PC-3 (cell line): Measurements from ENCODE around the gene DAP3. TPM values are rescaled to one million over a fixed set of nuclear protein-coding genes. Genes with fewer than 3 reads are reported as not detected.

Experiments used
- ATAC-seq: fragments of 200-7000 bp; cut with Tn5 transposase; 2 replicates; pipeline ENCODE4 v1.9.1; 2020; ENCODE audit warnings: mild to moderate bottlenecking, moderate library complexity
- BruUV-seq: library from RNA; stranded (reverse); fragments of 400-500 nt; replicated peaks from 2 replicates; lab custom pipeline; 2021; lab: Mats Ljungman, UMichigan
- CTCF ChIA-PET: fragments of 300-600 bp; sonication (Branson Sonifier 250); formaldehyde crosslinking; loops from one replicate; lab custom pipeline; 2022; ENCODE audit warnings: antibody characterized with exemption; lab: Charles Lee
- POLR2A ChIA-PET: fragments of 300-600 bp; sonication (Branson Sonifier 250); formaldehyde crosslinking; loops from one replicate; lab custom pipeline; 2022; ENCODE audit warnings: antibody characterized with exemption; ENCODE audit not compliant: unreplicated experiment; lab: Charles Lee
- DNase-seq: peaks from one replicate; pipeline ENCODE4 v3.0.0-alpha.2; 2015
- H2AFZ ChIP-seq: fragments of 300-600 bp; sonication (generic); 2 replicates; pipeline ENCODE4 v1.6.0; 2016; ENCODE audit warnings: antibody characterized with exemption, low read length
- H3F3A ChIP-seq: fragments of 300-600 bp; sonication (generic); one replicate; pipeline ENCODE4 v1.6.0; 2017; ENCODE audit warnings: antibody characterized with exemption, low read length, control low read depth, mild to moderate bottlenecking; ENCODE audit not compliant: unreplicated experiment
- H3K27ac ChIP-seq: fragments of 300-600 bp; sonication (generic); 2 replicates; pipeline ENCODE4 v1.5.1; 2016; ENCODE audit warnings: mild to moderate bottlenecking, low read length
- H3K27me3 ChIP-seq: fragments of 300-600 bp; sonication (generic); 2 replicates; pipeline ENCODE4 v1.6.1; 2016; ENCODE audit warnings: low read length, mixed read lengths
- H3K36me3 ChIP-seq: fragments of 300-600 bp; sonication (generic); 2 replicates; pipeline ENCODE4 v1.6.1; 2016; ENCODE audit warnings: low read depth, mixed run types, low read length, mixed read lengths
- H3K4me1 ChIP-seq: fragments of 300-600 bp; sonication (generic); 2 replicates; pipeline ENCODE4 v1.5.1; 2016; ENCODE audit warnings: low read length; ENCODE audit not compliant: insufficient read depth
- H3K4me2 ChIP-seq: fragments of 300-600 bp; sonication (generic); 2 replicates; pipeline ENCODE4 v1.6.0; 2016; ENCODE audit warnings: low read length
- H3K4me3 ChIP-seq: fragments of 300-600 bp; sonication (generic); 2 replicates; pipeline ENCODE4 v1.5.1; 2016; ENCODE audit warnings: mild to moderate bottlenecking, low read length, mixed read lengths
- H3K79me2 ChIP-seq: fragments of 300-600 bp; sonication (generic); 2 replicates; pipeline ENCODE4 v1.6.1; 2017; ENCODE audit warnings: low read length, mixed read lengths
- H3K9ac ChIP-seq: fragments of 300-600 bp; sonication (generic); 2 replicates; pipeline ENCODE4 v1.6.0; 2016; ENCODE audit warnings: mild to moderate bottlenecking, low read length
- H3K9me2 ChIP-seq: fragments of 300-600 bp; sonication (generic); replicated peaks from 2 replicates; pipeline ENCODE4 v1.6.1; 2016; ENCODE audit warnings: mixed run types, low read length, mixed read lengths
- H3K9me3 ChIP-seq: fragments of 300-600 bp; sonication (generic); 2 replicates; pipeline ENCODE4 v1.6.1; 2016; ENCODE audit warnings: low read length, mixed read lengths
- H4K20me1 ChIP-seq: fragments of 300-600 bp; sonication (generic); 2 replicates; pipeline ENCODE4 v1.6.1; 2016; ENCODE audit warnings: low read length, mixed read lengths
- EZH2 ChIP-seq: fragments of 300-600 bp; sonication (generic); IDR thresholded peaks from one replicate; pipeline ENCODE4 v1.6.1; 2017; ENCODE audit warnings: antibody characterized with exemption, mild to moderate bottlenecking, low read length; ENCODE audit not compliant: unreplicated experiment
- EZH2phosphoT487 ChIP-seq: fragments of 300-600 bp; sonication (generic); IDR thresholded peaks from 2 replicates; pipeline ENCODE4 v1.6.1; 2018; ENCODE audit warnings: mild to moderate bottlenecking, antibody characterized with exemption, low read length, borderline replicate concordance
- intact Hi-C: fragments of 100-400 bp; cut with micrococcal nuclease; formaldehyde crosslinking; loops from 2 replicates; pipeline ENCODE4 v1.9.0; 2023
- total RNA-seq: library from RNA; depleted of rRNA; stranded (reverse); fragments of >200 nt; gene quantifications from 2 replicates; pipeline ENCODE4 v1.2.3, GENCODE V29; 2014
- TF ChIP-seq, protein P1 (sequence below): fragments of 300-600 bp; sonication (generic); conservative IDR thresholded peaks from 2 replicates; pipeline ENCODE4 v1.5.1; 2017; ENCODE audit warnings: antibody characterized with exemption, low read depth, mild to moderate bottlenecking, low read length

DAP3 gene
- total RNA-seq, 1 experiment from 2014 or later = 144 TPM

DNA sequence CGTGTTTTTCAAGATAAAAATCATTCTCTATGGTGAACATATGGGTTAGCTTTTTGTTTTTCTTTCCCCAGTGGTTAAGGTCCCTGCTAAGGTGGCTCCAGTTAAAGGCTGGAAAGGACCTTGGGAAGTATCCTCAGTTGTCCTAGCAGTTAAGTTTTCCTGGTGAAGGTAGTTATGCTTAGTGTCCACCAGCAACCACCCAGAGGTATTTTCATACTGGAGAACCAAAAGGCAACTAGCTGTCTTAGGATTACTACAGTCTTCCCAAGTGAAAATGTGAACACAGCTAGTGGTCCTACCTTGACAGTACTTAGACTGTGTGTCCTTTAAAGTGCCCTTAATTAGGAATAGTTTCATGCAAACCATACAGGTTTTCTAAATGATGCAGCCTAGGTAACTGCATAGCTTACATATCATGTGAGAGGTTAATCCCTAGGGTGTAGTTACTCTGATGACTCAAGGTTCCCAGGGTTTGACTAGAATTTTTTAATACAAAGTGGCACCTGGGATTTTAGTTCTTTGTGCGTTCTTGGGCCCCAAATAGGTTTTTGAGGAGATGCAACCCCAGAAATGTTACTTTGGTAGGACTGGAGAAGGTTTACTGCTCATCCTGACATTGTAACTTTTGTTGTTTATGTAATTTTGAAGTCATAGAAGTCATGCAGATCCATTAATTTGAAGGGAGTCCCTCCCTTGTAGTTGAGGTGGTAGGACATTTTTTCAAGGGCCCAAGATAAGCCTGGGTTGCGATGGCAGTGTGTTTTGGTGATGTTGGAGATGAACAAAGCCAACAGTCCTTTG lies 36.8 kb upstream of the DAP3 start:
- Histone ChIP-seq H3K79me2 (no peaks in the 10 kb centered on the region), H3K4me1 (peaks cover 33% of the 10 kb centered on the region), H3K36me3 (no peaks in the 10 kb centered on the region), H3K4me3 (peak overlapping the region; percentile 48; the same call in 1 of the 2 replicates), H3F3A (peaks cover 6% of the 10 kb centered on the region), H4K20me1 (no peaks in the 10 kb centered on the region), H3K4me2 (peak overlapping the region; percentile 70), H3K9me2 (no peaks in the 10 kb centered on the region), H2AFZ (peak overlapping the region; percentile 22; the same call in 1 of the 2 replicates), H3K27me3 (no peaks in the 10 kb centered on the region), H3K27ac (peak overlapping the region; percentile 75), H3K9ac (0 out of 2 replicates have a peak overlapping the region, but pooled peaks have one; percentile 9), H3K9me3 (no peaks in the 10 kb centered on the region)
- ATAC-seq = peak; percentile 29
- BruUV-seq = no TSS peak
- intact Hi-C loops = loop anchor here (10.0 kb wide), 1 partner anchor 73 kb away; no protein-coding TSS in a partner anchor
- POLR2A ChIA-PET = interaction anchor here (0.6 kb wide), 2 partner anchors 34 to 427 kb away, joined by 6 to 26 read pairs; no protein-coding TSS in a partner anchor
- TF ChIP-seq EZH2phosphoT487 (no peak), EZH2 (no peak)
- TF ChIP-seq, protein P1, sequence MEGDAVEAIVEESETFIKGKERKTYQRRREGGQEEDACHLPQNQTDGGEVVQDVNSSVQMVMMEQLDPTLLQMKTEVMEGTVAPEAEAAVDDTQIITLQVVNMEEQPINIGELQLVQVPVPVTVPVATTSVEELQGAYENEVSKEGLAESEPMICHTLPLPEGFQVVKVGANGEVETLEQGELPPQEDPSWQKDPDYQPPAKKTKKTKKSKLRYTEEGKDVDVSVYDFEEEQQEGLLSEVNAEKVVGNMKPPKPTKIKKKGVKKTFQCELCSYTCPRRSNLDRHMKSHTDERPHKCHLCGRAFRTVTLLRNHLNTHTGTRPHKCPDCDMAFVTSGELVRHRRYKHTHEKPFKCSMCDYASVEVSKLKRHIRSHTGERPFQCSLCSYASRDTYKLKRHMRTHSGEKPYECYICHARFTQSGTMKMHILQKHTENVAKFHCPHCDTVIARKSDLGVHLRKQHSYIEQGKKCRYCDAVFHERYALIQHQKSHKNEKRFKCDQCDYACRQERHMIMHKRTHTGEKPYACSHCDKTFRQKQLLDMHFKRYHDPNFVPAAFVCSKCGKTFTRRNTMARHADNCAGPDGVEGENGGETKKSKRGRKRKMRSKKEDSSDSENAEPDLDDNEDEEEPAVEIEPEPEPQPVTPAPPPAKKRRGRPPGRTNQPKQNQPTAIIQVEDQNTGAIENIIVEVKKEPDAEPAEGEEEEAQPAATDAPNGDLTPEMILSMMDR = no peak
- DNase-seq = peak; percentile 78
- CTCF ChIA-PET = interaction anchor here (0.6 to 0.8 kb wide), 2 partner anchors 77 to 83 kb away, joined by 3 read pairs; no protein-coding TSS in a partner anchor

GRCh38 chr1:155652951-155653350 lies 35.9 kb upstream of the DAP3 start:
- H3K4me1 ChIP-seq = peaks cover 32% of the 10 kb centered on the region
- H2AFZ ChIP-seq = no peak overlapping the region
- POLR2A ChIA-PET = no interaction called here
- no peak overlapping the region for H3K9ac ChIP-seq
- no TSS peak for BruUV-seq
- no peak for TF ChIP-seq EZH2phosphoT487
- TF ChIP-seq, protein P1 = no peak
- no peak for TF ChIP-seq EZH2
- no peaks in the 10 kb centered on the region for H3K9me2 ChIP-seq
- peak; percentile 37 for DNase-seq
- H3K4me2 ChIP-seq = no peak overlapping the region
- no peak for ATAC-seq
- H4K20me1 ChIP-seq = no peaks in the 10 kb centered on the region
- H3K9me3 ChIP-seq = no peaks in the 10 kb centered on the region
- peak overlapping the region; percentile 75; the same call in 1 of the 2 replicates for H3K27ac ChIP-seq
- no peak overlapping the region for H3K4me3 ChIP-seq
- H3F3A ChIP-seq = peaks cover 6% of the 10 kb centered on the region
- intact Hi-C loops = loop anchor here (10.0 kb wide), 1 partner anchor 72 kb away; no protein-coding TSS in a partner anchor
- H3K36me3 ChIP-seq = peaks cover 3% of the 10 kb centered on the region; the same call in 1 of the 2 replicates
- CTCF ChIA-PET = no interaction called here
- no peaks in the 10 kb centered on the region for H3K27me3 ChIP-seq
- no peaks in the 10 kb centered on the region for H3K79me2 ChIP-seq
